ENCODE results near the gene PSMD9. TPM values are rescaled to one million over a fixed set of nuclear protein-coding genes. Genes with fewer than 3 reads are reported as not detected.

Gene PSMD9
- total RNA-seq, 4 donors from 2014 or later: 2.4 to 312 (median 46.0) TPM

DNA sequence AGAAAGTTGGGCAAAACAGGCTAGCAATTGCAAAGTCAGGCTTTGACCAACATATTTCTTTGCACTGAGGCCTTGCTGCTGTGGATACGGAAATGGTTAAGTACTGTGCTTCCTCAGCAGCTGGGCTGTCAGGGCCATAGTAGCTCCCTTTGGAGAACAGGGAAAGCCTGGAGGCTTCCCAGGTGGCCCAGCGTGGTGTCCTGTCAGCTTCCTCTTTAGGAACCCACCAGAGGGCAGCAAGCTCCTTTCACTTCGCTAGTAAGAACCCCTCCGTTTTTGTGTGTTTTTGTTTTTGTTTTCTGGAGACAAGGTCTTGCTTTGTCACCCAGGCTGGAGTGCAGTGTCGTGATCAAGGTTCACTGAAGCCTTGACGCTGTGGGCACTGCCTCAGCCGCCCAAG, 28.1 kb downstream of the PSMD9 start:
- H3K4me1 ChIP-seq: no peaks in the 10 kb centered on the region
- H3K36me3 ChIP-seq: no peaks in the 10 kb centered on the region
- no peak overlapping the region for H3K27ac ChIP-seq
- intact Hi-C loops (cut with DNase I; ENCODE audit: low total_unique reads): no loop called here
- H3K4me3 ChIP-seq: no peak overlapping the region
- TF ChIP-seq, protein P1, sequence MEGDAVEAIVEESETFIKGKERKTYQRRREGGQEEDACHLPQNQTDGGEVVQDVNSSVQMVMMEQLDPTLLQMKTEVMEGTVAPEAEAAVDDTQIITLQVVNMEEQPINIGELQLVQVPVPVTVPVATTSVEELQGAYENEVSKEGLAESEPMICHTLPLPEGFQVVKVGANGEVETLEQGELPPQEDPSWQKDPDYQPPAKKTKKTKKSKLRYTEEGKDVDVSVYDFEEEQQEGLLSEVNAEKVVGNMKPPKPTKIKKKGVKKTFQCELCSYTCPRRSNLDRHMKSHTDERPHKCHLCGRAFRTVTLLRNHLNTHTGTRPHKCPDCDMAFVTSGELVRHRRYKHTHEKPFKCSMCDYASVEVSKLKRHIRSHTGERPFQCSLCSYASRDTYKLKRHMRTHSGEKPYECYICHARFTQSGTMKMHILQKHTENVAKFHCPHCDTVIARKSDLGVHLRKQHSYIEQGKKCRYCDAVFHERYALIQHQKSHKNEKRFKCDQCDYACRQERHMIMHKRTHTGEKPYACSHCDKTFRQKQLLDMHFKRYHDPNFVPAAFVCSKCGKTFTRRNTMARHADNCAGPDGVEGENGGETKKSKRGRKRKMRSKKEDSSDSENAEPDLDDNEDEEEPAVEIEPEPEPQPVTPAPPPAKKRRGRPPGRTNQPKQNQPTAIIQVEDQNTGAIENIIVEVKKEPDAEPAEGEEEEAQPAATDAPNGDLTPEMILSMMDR (IDR thresholded peaks at IDR 0.05): no peak
- no peak for TF ChIP-seq POLR2A (IDR thresholded peaks at IDR 0.05)
- DNase-seq: peak; percentile 25 to 41
- H3K27me3 ChIP-seq: no peaks in the 10 kb centered on the region
- H3K9me3 ChIP-seq: no peaks in the 10 kb centered on the region

DNA sequence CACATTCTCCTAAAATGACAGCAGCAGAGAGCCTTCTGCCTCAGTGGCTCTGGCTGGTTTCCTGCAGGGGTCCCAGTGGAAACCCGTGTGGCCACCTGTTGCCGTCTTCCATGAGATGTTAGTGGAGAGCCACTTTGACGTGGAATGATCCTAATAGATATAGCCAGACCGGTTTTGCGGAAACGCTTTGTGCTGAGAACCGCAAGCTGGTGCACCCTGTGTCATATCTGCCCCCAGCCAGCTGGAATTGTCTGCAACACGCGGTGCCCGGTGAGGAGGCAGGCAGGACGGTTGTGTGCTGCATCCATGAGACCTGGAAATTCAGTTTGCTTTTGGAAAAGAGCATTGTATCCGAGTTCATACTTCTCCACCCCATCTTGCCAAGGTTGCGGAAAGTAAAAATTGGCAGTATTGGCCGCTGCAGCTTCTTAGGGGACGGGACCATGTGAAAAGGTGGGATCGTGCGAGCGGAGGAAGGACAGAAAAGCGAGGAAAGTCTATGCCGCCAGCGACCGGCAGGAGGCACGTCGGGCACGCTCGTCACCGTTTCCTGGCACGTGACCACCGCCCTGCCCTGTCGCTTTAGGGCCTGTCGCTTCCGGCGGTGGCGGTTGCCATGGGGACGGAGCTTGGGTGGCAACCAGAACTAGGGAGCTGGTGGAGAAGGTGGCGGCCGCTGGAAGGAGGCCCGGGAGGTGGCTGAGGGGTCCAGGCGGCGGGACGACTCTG, 29.5 kb downstream of the PSMD9 start, which contains the start of gene CFAP251:
TSS of gene CFAP251 (plus strand) at position 643 of the 729 bp plus-strand sequence. CDS start 2,714 bp downstream, outside the sequence.
- H3K4me1 ChIP-seq: no peaks in the 10 kb centered on the region
- no peaks in the 10 kb centered on the region for H3K9me3 ChIP-seq
- no peak within 1 kb of the TSS for H3K27ac ChIP-seq
- no peaks in the 10 kb centered on the region for H3K36me3 ChIP-seq
- TF ChIP-seq POLR2A (IDR thresholded peaks at IDR 0.05): no peak
- TF ChIP-seq, protein P1 (IDR thresholded peaks at IDR 0.05): peak; percentile 15 to 85 (median 47)
- peak; percentile 66 to 79 for DNase-seq
- H3K27me3 ChIP-seq: no peaks in the 10 kb centered on the region
- no peak within 1 kb of the TSS for H3K4me3 ChIP-seq
- intact Hi-C loops (cut with DNase I; ENCODE audit: low total_unique reads): no loop called here

DNA sequence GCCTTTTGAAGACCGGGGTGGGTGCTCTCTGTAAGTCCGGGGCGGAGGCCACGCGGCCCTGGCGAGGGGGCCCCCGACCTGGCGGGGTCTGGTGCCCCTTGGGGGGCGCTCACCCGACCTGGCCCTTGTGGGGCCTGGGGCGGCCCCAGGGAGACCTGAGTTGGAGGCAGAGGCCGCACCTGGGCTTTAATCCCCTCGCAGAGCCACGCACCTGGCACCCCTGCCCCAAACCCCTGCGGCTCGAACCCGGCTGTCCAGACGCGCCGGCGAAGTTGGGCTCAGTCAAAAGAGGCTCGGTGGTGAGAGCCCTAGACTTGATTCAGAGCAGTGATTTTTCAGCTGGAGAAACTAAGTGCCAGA, 30.1 kb downstream of the PSMD9 start:
- TF ChIP-seq, protein P1 (IDR thresholded peaks at IDR 0.05): no peak
- TF ChIP-seq POLR2A (IDR thresholded peaks at IDR 0.05): no peak
- intact Hi-C loops (cut with DNase I; ENCODE audit: low total_unique reads): no loop called here
- no peak overlapping the region for H3K27ac ChIP-seq
- no peaks in the 10 kb centered on the region for H3K9me3 ChIP-seq
- DNase-seq: no peak
- no peak overlapping the region for H3K4me3 ChIP-seq
- H3K36me3 ChIP-seq: no peaks in the 10 kb centered on the region
- H3K27me3 ChIP-seq: no peaks in the 10 kb centered on the region
- no peaks in the 10 kb centered on the region for H3K4me1 ChIP-seq

DNA sequence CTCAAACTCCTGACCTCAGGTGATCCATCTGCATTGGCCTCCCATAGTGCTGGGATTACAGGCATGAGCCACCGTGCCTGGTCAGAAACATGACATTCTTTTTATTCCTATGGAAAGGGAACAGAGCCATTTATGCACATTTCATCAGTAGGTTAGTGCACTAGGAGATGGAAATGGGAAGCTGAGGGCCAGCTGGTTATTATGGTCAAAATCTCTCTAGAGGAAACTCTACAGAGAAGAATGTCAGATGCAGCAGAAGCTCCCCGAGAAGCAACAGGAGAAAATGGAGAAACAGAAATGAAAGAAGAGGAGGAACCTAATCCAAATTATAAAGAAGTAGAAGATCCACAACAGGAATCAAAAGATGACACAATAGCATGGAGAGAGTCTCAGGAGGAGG, 32.5 kb downstream of the PSMD9 start:
- Histone ChIP-seq H3K4me1 (no peaks in the 10 kb centered on the region), H3K27me3 (no peaks in the 10 kb centered on the region), H3K4me3 (no peak overlapping the region), H3K27ac (no peak overlapping the region), H3K9me3 (no peaks in the 10 kb centered on the region), H3K36me3 (no peaks in the 10 kb centered on the region)
- intact Hi-C loops (cut with DNase I; ENCODE audit: low total_unique reads): no loop called here
- DNase-seq: no peak
- TF ChIP-seq, protein P1 (IDR thresholded peaks at IDR 0.05): no peak
- TF ChIP-seq POLR2A (IDR thresholded peaks at IDR 0.05): no peak

DNA sequence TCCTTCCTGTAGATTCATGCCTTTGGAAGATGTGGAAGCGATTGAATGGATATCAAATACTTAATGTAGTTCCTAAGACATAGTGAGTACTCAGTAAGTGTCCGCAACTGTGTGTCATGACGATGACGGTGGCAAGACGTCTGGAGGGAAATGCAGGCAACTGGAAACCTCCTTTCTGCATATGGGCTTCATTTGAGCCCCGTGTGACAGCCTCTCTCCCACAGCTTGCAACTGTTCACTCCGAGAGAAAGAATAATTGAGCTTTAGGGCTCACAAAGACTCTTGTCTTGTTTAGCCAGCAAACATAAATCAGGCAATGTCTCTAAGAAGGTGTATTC, 36.7 kb downstream of the PSMD9 start:
- intact Hi-C loops (cut with DNase I; ENCODE audit: low total_unique reads): no loop called here
- H3K4me3 ChIP-seq: peak overlapping the region; percentile 17 to 18
- TF ChIP-seq POLR2A (IDR thresholded peaks at IDR 0.05): no peak
- TF ChIP-seq, protein P1 (IDR thresholded peaks at IDR 0.05): no peak

More for the DNA sequence above, 36.7 kb downstream of the PSMD9 start:
- H3K27me3 ChIP-seq: no peaks in the 10 kb centered on the region
- no peaks in the 10 kb centered on the region for H3K9me3 ChIP-seq
- no peaks in the 10 kb centered on the region for H3K4me1 ChIP-seq
- no peaks in the 10 kb centered on the region for H3K36me3 ChIP-seq
- H3K27ac ChIP-seq: peak overlapping the region; percentile 84 to 92
- DNase-seq: no peak

Data from uterus (tissue), 4 donors.